Sciatic nerve (tissue), 2 donors: ENCODE measurements around the gene HDAC4. TPM values are rescaled to one million over a fixed set of nuclear protein-coding genes. Genes with fewer than 3 reads are reported as not detected.
"Not testable (repeated sequence)": the region's sequence is repeated elsewhere in the genome, so short reads cannot be mapped to it uniquely, and the experiment has no call there.

ENCODE experiments used
- ATAC-seq: fragments of 200-7000 bp; cut with Tn5 transposase; one replicate; pipeline ENCODE4 v1.9.1; 2020; ENCODE audit warnings: mild to moderate bottlenecking, moderate library complexity
- DNase-seq: peaks from one replicate; pipeline ENCODE4 v3.0.0-alpha.2; 2020; ENCODE audit warnings: low spot score
- intact Hi-C: fragments of 100-400 bp; cut with DNase I; formaldehyde crosslinking; loops from one replicate; pipeline ENCODE4 v1.14.2; 2022
- total RNA-seq: library from RNA; stranded (reverse); fragmentation: NEBNext Ultra II Directional; extraction: Animal tissue kit (Norgen Biotek cat#: 25700); gene quantifications from one replicate; pipeline ENCODE4 v1.2.1, GENCODE V29; 2021
- donor health status: DM: no; HTN: no; CAD: no.
- donor health status: DM: no; HTN: no; CAD: no.

Gene HDAC4
- total RNA-seq, 1 donor from 2014 or later: 99.5 TPM

GRCh38 chr2:239184968-239185903, 215.6 kb downstream of the HDAC4 start:
- ATAC-seq: no peak
- peak; percentile 47 for DNase-seq
- intact Hi-C loops: no loop called here

GRCh38 chr2:239184179-239184578, 216.6 kb downstream of the HDAC4 start:
- intact Hi-C loops: no loop called here
- ATAC-seq: no peak
- peak; percentile 50 for DNase-seq

GRCh38 chr2:239182981-239183791, 217.6 kb downstream of the HDAC4 start:
- no peak for ATAC-seq
- intact Hi-C loops: no loop called here
- DNase-seq: peak; percentile 53

- ATAC-seq (no peak), DNase-seq (peak; percentile 47)
- intact Hi-C loops: no loop called here
These were observed 218.8 kb downstream of the HDAC4 start for GRCh38 chr2:239181903-239182581.

- no peak for ATAC-seq
- DNase-seq: peak; percentile 36
- intact Hi-C loops: no loop called here
These were observed 219.5 kb downstream of the HDAC4 start for GRCh38 chr2:239181074-239181902.

- intact Hi-C loops: no loop called here
- ATAC-seq (no peak), DNase-seq (peak; percentile 48)
These were observed 220.2 kb downstream of the HDAC4 start for GRCh38 chr2:239180526-239181073.

- intact Hi-C loops: no loop called here
- ATAC-seq (no peak), DNase-seq (peak; percentile 52)
These were observed 220.9 kb downstream of the HDAC4 start for GRCh38 chr2:239179851-239180371.

- peak; percentile 25 for DNase-seq
- intact Hi-C loops: no loop called here
- no peak for ATAC-seq
These were observed 221.9 kb downstream of the HDAC4 start for GRCh38 chr2:239178954-239179353.

GRCh38 chr2:239178484-239178883, 222.3 kb downstream of the HDAC4 start:
- peak; percentile 44 for DNase-seq
- no peak for ATAC-seq
- intact Hi-C loops: no loop called here

- DNase-seq (peak; percentile 49), ATAC-seq (no peak)
- intact Hi-C loops: no loop called here
These were observed 222.9 kb downstream of the HDAC4 start for GRCh38 chr2:239177908-239178307.

GRCh38 chr2:239177325-239177724, 223.5 kb downstream of the HDAC4 start:
- peak; percentile 50 for DNase-seq
- no peak for ATAC-seq
- intact Hi-C loops: no loop called here

GRCh38 chr2:239176138-239176803, 224.5 kb downstream of the HDAC4 start:
- DNase-seq: peak; percentile 61
- ATAC-seq: peak; percentile 83

GRCh38 chr2:239175181-239175580, 225.6 kb downstream of the HDAC4 start:
- ATAC-seq (no peak), DNase-seq (peak; percentile 41)
- intact Hi-C loops: no loop called here

More at GRCh38 chr2:239176138-239176803, 224.5 kb downstream of the HDAC4 start:
- intact Hi-C loops: not testable (repeated sequence)

- intact Hi-C loops: no loop called here
- no peak for DNase-seq
- ATAC-seq: no peak
These were observed 227.5 kb downstream of the HDAC4 start for GRCh38 chr2:239173301-239173700.

GRCh38 chr2:239171643-239172042, 229.2 kb downstream of the HDAC4 start:
- intact Hi-C loops: no loop called here
- DNase-seq (no peak), ATAC-seq (no peak)

- ATAC-seq: no peak
- intact Hi-C loops: no loop called here
- DNase-seq: peak; percentile 56
These were observed 231.3 kb downstream of the HDAC4 start for GRCh38 chr2:239169311-239170048.

- ATAC-seq (no peak), DNase-seq (peak; percentile 57)
- intact Hi-C loops: no loop called here
These were observed 232.2 kb downstream of the HDAC4 start for GRCh38 chr2:239168575-239168974.
